ENCODE measurements around the gene AUTS2. TPM values are rescaled to one million over a fixed set of nuclear protein-coding genes. Genes with fewer than 3 reads are reported as not detected.

AUTS2 gene
- total RNA-seq, 1 experiment from 2014 or later: 2.5 TPM

DNA sequence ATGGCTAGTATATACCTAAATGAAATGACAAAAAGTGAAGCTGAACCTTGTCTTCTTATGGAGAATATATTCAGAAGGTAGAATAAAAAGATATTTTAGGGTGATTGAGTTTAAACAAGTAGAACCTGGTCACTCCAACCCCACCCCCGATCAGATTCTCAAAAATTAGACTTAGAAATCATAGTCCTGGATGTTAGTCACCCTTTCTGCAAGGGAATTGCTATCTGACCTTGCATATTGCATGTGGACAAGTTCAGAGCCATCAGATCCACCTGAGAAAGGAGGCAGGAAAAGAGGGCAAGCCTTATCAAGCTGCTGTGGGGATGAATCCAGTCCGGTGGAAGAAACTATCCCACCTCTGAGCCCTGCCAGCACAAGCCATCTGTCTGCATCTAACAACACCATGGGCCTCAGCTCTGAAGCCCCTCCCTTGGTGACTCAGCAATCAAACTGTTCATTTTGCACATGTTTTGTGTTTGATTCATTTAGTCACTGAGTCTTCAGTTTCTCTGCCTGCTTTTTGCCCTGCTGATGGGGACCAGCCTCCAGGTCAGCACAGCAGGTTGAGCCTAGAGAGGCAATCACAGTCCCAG, 727.3 kb downstream of the AUTS2 start:
- TF ChIP-seq SIN3A (IDR thresholded peaks at IDR 0.05; ENCODE audit: borderline replicate concordance, insufficient read depth, low read depth, low read length) (no peak), TCF7L2 (IDR thresholded peaks at IDR 0.05; ENCODE audit: low read depth, low read length) (no peak), POLR2AphosphoS5 (IDR thresholded peaks at IDR 0.05; ENCODE audit: low read depth, low read length) (no peak)
- TF ChIP-seq, protein P1, sequence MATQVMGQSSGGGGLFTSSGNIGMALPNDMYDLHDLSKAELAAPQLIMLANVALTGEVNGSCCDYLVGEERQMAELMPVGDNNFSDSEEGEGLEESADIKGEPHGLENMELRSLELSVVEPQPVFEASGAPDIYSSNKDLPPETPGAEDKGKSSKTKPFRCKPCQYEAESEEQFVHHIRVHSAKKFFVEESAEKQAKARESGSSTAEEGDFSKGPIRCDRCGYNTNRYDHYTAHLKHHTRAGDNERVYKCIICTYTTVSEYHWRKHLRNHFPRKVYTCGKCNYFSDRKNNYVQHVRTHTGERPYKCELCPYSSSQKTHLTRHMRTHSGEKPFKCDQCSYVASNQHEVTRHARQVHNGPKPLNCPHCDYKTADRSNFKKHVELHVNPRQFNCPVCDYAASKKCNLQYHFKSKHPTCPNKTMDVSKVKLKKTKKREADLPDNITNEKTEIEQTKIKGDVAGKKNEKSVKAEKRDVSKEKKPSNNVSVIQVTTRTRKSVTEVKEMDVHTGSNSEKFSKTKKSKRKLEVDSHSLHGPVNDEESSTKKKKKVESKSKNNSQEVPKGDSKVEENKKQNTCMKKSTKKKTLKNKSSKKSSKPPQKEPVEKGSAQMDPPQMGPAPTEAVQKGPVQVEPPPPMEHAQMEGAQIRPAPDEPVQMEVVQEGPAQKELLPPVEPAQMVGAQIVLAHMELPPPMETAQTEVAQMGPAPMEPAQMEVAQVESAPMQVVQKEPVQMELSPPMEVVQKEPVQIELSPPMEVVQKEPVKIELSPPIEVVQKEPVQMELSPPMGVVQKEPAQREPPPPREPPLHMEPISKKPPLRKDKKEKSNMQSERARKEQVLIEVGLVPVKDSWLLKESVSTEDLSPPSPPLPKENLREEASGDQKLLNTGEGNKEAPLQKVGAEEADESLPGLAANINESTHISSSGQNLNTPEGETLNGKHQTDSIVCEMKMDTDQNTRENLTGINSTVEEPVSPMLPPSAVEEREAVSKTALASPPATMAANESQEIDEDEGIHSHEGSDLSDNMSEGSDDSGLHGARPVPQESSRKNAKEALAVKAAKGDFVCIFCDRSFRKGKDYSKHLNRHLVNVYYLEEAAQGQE (IDR thresholded peaks at IDR 0.05; ENCODE audit: insufficient read depth in 1 of 2, low read depth in 2 of 2, low read length in 1 of 2): no peak
- TF ChIP-seq, protein P2, sequence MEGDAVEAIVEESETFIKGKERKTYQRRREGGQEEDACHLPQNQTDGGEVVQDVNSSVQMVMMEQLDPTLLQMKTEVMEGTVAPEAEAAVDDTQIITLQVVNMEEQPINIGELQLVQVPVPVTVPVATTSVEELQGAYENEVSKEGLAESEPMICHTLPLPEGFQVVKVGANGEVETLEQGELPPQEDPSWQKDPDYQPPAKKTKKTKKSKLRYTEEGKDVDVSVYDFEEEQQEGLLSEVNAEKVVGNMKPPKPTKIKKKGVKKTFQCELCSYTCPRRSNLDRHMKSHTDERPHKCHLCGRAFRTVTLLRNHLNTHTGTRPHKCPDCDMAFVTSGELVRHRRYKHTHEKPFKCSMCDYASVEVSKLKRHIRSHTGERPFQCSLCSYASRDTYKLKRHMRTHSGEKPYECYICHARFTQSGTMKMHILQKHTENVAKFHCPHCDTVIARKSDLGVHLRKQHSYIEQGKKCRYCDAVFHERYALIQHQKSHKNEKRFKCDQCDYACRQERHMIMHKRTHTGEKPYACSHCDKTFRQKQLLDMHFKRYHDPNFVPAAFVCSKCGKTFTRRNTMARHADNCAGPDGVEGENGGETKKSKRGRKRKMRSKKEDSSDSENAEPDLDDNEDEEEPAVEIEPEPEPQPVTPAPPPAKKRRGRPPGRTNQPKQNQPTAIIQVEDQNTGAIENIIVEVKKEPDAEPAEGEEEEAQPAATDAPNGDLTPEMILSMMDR (IDR thresholded peaks at IDR 0.05): no peak
- DNase-seq (ENCODE audit: low read depth, low spot score): no peak
- ChIA-PET POLR2A (no interaction called here), CTCF (no interaction called here)
- Histone ChIP-seq H3K9me3 (ENCODE audit: control insufficient read depth, insufficient read depth, low read depth, low read length) (no peaks in the 10 kb centered on the region), H3K27me3 (ENCODE audit: control insufficient read depth, insufficient read depth, low read length) (no peaks in the 10 kb centered on the region), H3K4me3 (ENCODE audit: low read depth in 2 of 2, low read length in 2 of 2) (no peak overlapping the region), H3K36me3 (ENCODE audit: control insufficient read depth, insufficient read depth, low read length) (no peaks in the 10 kb centered on the region), H3K27ac (ENCODE audit: low read length) (no peak overlapping the region), H3K4me1 (ENCODE audit: control insufficient read depth, insufficient read depth, low read length) (no peaks in the 10 kb centered on the region)
- intact Hi-C loops (cut with micrococcal nuclease; ENCODE audit: unreplicated experiment) (no loop called here), in situ Hi-C loops (cut with HindIII; ENCODE audit: low pct_unique_long_range_greater_than_20kb, low sequenced_read_pairs) (no loop called here)
- BruUV-seq (replicated peaks): no TSS peak
- no peak for ATAC-seq

DNA sequence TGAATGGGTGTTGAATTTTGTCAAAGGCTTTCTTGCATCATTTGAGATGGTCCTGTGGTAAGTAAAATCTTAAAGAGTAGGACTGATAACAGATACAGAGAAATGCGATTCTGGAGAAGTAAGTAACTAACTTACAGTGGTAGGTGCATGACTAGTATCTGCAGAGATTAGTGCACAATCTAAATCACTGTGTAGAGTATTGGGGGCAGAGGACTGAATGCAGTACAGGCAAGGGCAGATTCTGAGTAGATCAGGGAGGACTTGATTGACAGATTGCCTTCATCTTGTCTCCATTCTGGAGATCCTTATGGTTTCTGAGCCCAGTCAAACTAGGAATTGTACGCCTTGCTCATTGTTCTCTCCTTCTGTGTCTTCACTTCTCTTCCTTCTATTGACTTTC, 736.0 kb downstream of the AUTS2 start:
- POLR2A ChIA-PET: no interaction called here

More for the DNA sequence above, 736.0 kb downstream of the AUTS2 start:
- H3K9me3 ChIP-seq (ENCODE audit: control insufficient read depth, insufficient read depth, low read depth, low read length): no peaks in the 10 kb centered on the region
- in situ Hi-C loops (cut with HindIII; ENCODE audit: low pct_unique_long_range_greater_than_20kb, low sequenced_read_pairs) (no loop called here), intact Hi-C loops (cut with micrococcal nuclease; ENCODE audit: unreplicated experiment) (no loop called here)
- TF ChIP-seq, protein P1 (IDR thresholded peaks at IDR 0.05; ENCODE audit: insufficient read depth in 1 of 2, low read depth in 2 of 2, low read length in 1 of 2): no peak
- TF ChIP-seq TCF7L2 (IDR thresholded peaks at IDR 0.05; ENCODE audit: low read depth, low read length) (no peak), SIN3A (IDR thresholded peaks at IDR 0.05; ENCODE audit: borderline replicate concordance, insufficient read depth, low read depth, low read length) (no peak), POLR2AphosphoS5 (IDR thresholded peaks at IDR 0.05; ENCODE audit: low read depth, low read length) (no peak)
- TF ChIP-seq, protein P2 (IDR thresholded peaks at IDR 0.05): no peak
- H3K27me3 ChIP-seq (ENCODE audit: control insufficient read depth, insufficient read depth, low read length): no peaks in the 10 kb centered on the region
- no peak overlapping the region for H3K27ac ChIP-seq (ENCODE audit: low read length)
- CTCF ChIA-PET: no interaction called here
- ATAC-seq (no peak), DNase-seq (ENCODE audit: low read depth, low spot score) (no peak)
- H3K4me1 ChIP-seq (ENCODE audit: control insufficient read depth, insufficient read depth, low read length): no peaks in the 10 kb centered on the region
- H3K4me3 ChIP-seq (ENCODE audit: low read depth in 2 of 2, low read length in 2 of 2): no peak overlapping the region
- H3K36me3 ChIP-seq (ENCODE audit: control insufficient read depth, insufficient read depth, low read length): no peaks in the 10 kb centered on the region
- BruUV-seq (replicated peaks): no TSS peak

Data from Panc1 (cell line).